Measurements from ENCODE around the gene BCKDHB. TPM values are rescaled to one million over a fixed set of nuclear protein-coding genes. Genes with fewer than 3 reads are reported as not detected.

Gene BCKDHB
- total and polyA plus RNA-seq, 2 of the 4 experiments (the other 2 are of a cell fraction): 11.2 to 11.8 TPM

GRCh38 chr6:80321011-80321410 is 214.5 kb downstream of the BCKDHB start:
- dilution Hi-C loops (cut with HindIII; ENCODE audit: low sequenced_read_pairs, unreplicated experiment): no loop called here
- no peak overlapping the region for H3K4me3 ChIP-seq (ENCODE audit: insufficient read depth, low read depth, low read length)
- no peak overlapping the region for H2BK15ac ChIP-seq (ENCODE audit: low read depth, low read length)
- H3K27ac ChIP-seq (ENCODE audit: insufficient read depth, low read length): no peak overlapping the region
- in situ Hi-C loops (cut with MboI; ENCODE audit: low sequenced_read_pairs): no loop called here
- no peaks in the 10 kb centered on the region for H3K9me3 ChIP-seq (ENCODE audit: control insufficient read depth, insufficient read depth, low read length)
- no peak overlapping the region for H3K23ac ChIP-seq (ENCODE audit: low read depth, low read length)
- TF ChIP-seq SMC3 (IDR thresholded peaks at IDR 0.05; ENCODE audit: low read depth, low read length): no peak
- TF ChIP-seq RAD21 (IDR thresholded peaks at IDR 0.05; ENCODE audit: low read length): no peak
- TF ChIP-seq NFE2L2 (IDR thresholded peaks at IDR 0.05; ENCODE audit: low read depth, low read length): no peak
- TF ChIP-seq MAFK (IDR thresholded peaks at IDR 0.05; ENCODE audit: low read depth, low read length): no peak
- TF ChIP-seq MAZ (IDR thresholded peaks at IDR 0.05; ENCODE audit: borderline replicate concordance, low read depth, low read length): no peak
- TF ChIP-seq POLR2A (IDR thresholded peaks at IDR 0.05; ENCODE audit: low read depth, low read length): no peak
- TF ChIP-seq FOS (IDR thresholded peaks at IDR 0.05; ENCODE audit: low read depth, low read length): no peak
- no peak for TF ChIP-seq ELK1 (IDR thresholded peaks at IDR 0.05; ENCODE audit: borderline replicate concordance, low read depth, low read length)
- no peak for TF ChIP-seq CEBPB (IDR thresholded peaks at IDR 0.05; ENCODE audit: low read depth, low read length)
- H2BK5ac ChIP-seq (ENCODE audit: low read depth, low read length, poor library complexity, severe bottlenecking): no peak overlapping the region
- no peak overlapping the region for H3K56ac ChIP-seq (ENCODE audit: extremely low read depth, insufficient read depth, low read length)
- no peak overlapping the region for H2AK9ac ChIP-seq (replicated peaks; ENCODE audit: low read depth, low read length, poor library complexity)
- H4K5ac ChIP-seq (ENCODE audit: low read depth, low read length): no peak overlapping the region
- no peaks in the 10 kb centered on the region; the same call in 1 of the 2 replicates for H3K4me1 ChIP-seq (ENCODE audit: control insufficient read depth, insufficient read depth, low read length)
- H3K9ac ChIP-seq (ENCODE audit: low read depth, low read length): no peak overlapping the region
- no TSS peak for BruUV-seq (replicated peaks)
- no peaks in the 10 kb centered on the region for H3K9me1 ChIP-seq (ENCODE audit: insufficient read depth, low read length)
- ChIA-PET CTCF (no interaction called here), POLR2A (ENCODE audit: unreplicated experiment) (no interaction called here)
- no peak overlapping the region for H4K8ac ChIP-seq (ENCODE audit: low read depth in 2 of 2, low read length in 2 of 2)
- no peak overlapping the region for H3K4ac ChIP-seq (ENCODE audit: low read depth, low read length)
- DNase-seq (no peak), ATAC-seq (ENCODE audit: low read depth) (no peak)
- H3K4me2 ChIP-seq (ENCODE audit: low read depth, low read length): no peak overlapping the region
- no peak overlapping the region for H3K14ac ChIP-seq (replicated peaks; ENCODE audit: low read depth, low read length)
- H4K20me1 ChIP-seq (ENCODE audit: insufficient read depth, low read length): no peaks in the 10 kb centered on the region
- no peaks in the 10 kb centered on the region for H3K79me1 ChIP-seq (ENCODE audit: low read depth in 1 of 2, low read length in 2 of 2)
- no peak overlapping the region for H2BK20ac ChIP-seq (ENCODE audit: low read depth, low read length)
- H3K27me3 ChIP-seq (ENCODE audit: control insufficient read depth, insufficient read depth, low read length): no peaks in the 10 kb centered on the region
- intact Hi-C loops (cut with micrococcal nuclease): loop anchor here (10.0 kb wide), 1 partner anchor 86 kb away; no protein-coding TSS in a partner anchor
- no peak overlapping the region for H2AK5ac ChIP-seq (ENCODE audit: low read depth, low read length)
- H3K18ac ChIP-seq (ENCODE audit: low read depth, low read length): no peak overlapping the region
- WGBS, 2 experiments (ENCODE audit: extremely low coverage in 2 of 2, insufficient read length in 1 of 2): no CpG with 5 or more reads among the region's 2 CpGs
- no peak overlapping the region for H4K91ac ChIP-seq (ENCODE audit: insufficient read depth, low read depth, low read length)
- no peaks in the 10 kb centered on the region for H3K36me3 ChIP-seq (ENCODE audit: control insufficient read depth, insufficient read depth, low read length)
- H2AFZ ChIP-seq (replicated peaks; ENCODE audit: low read length, poor library complexity): no peak overlapping the region
- no peak overlapping the region for H2BK120ac ChIP-seq (ENCODE audit: low read depth, low read length)

Measured in IMR-90 (cell line).